Natural killer cell (primary cell): ENCODE data around the gene SERP1. TPM values are rescaled to one million over a fixed set of nuclear protein-coding genes. Genes with fewer than 3 reads are reported as not detected.

Experiments
- ATAC-seq, 3 donors: fragments of 150-1000 bp in 2 of 3; fragments of 200-7000 bp in 1 of 3; cut with Tn5 transposase; 1 replicate in 1 of 3; 2 replicates in 2 of 3; pipeline ENCODE4 v1.10.0; 2021; ENCODE audit warnings: mild to moderate bottlenecking in 2 of 3, moderate library complexity in 2 of 3
- DNase-seq, 2 donors: peaks; one replicate each; pipeline versions ENCODE4 v3.0.0 to v3.0.0-alpha.2; 2013 to 2021; ENCODE audit warnings: mixed read lengths in 1 of 2
- H3K27ac ChIP-seq: one replicate; pipeline ENCODE4 v1.5.1; 2013; ENCODE audit warnings: mild to moderate bottlenecking, low read length
- H3K27me3 ChIP-seq: one replicate; pipeline ENCODE4 v1.6.1; 2013; ENCODE audit warnings: low read length; ENCODE audit not compliant: control insufficient read depth, insufficient read depth
- H3K36me3 ChIP-seq: one replicate; pipeline ENCODE4 v1.6.1; 2013; ENCODE audit warnings: low read length; ENCODE audit not compliant: control insufficient read depth, insufficient read depth
- H3K4me1 ChIP-seq: one replicate; pipeline ENCODE4 v1.6.1; 2013; ENCODE audit warnings: low read length; ENCODE audit not compliant: control insufficient read depth, insufficient read depth
- H3K4me3 ChIP-seq: one replicate; pipeline ENCODE4 v1.5.1; 2013; ENCODE audit warnings: low read length
- H3K9me3 ChIP-seq: one replicate; pipeline ENCODE4 v1.6.1; 2013; ENCODE audit warnings: low read length; ENCODE audit not compliant: control insufficient read depth, insufficient read depth
- H3K27ac Mint-ChIP-seq, 2 donors: one replicate each; pipeline ENCODE4 v1.8.0; 2022; ENCODE audit warnings: mild to moderate bottlenecking in 2 of 2, mixed read lengths in 2 of 2, moderate library complexity in 1 of 2
- H3K27me3 Mint-ChIP-seq, 2 donors: one replicate each; pipeline ENCODE4 v1.8.0; 2022; ENCODE audit warnings: low read depth in 2 of 2, mixed read lengths in 2 of 2
- H3K36me3 Mint-ChIP-seq: one replicate; pipeline ENCODE4 v1.8.0; 2022; ENCODE audit warnings: mixed read lengths
- H3K4me1 Mint-ChIP-seq, 2 donors: one replicate each; pipeline ENCODE4 v1.8.0; 2022; ENCODE audit warnings: mixed read lengths in 2 of 2
- H3K4me3 Mint-ChIP-seq: one replicate; pipeline ENCODE4 v1.8.0; 2022; ENCODE audit warnings: mild to moderate bottlenecking, moderate library complexity, mixed read lengths
- H3K9me3 Mint-ChIP-seq, 2 donors: one replicate each; pipeline ENCODE4 v1.8.0; 2022; ENCODE audit warnings: mixed read lengths in 2 of 2
- CTCF ChIP-seq: fragments of 200-600 bp; IDR thresholded peaks from one replicate; pipeline ENCODE4 v1.8.0; 2022; ENCODE audit warnings: antibody characterized with exemption
- WGBS: methylation state at CpG from one replicate; pipeline ENCODE4 v1.1.7; 2013; ENCODE audit warnings: missing lambda C conversion rate; ENCODE audit not compliant: insufficient coverage; 5-methylcytosine and 5-hydroxymethylcytosine counted together
- intact Hi-C: fragments of 100-400 bp; cut with micrococcal nuclease; formaldehyde crosslinking; loops from one replicate; pipeline ENCODE4 v1.14.2; 2022
- total RNA-seq, 4 donors: library from RNA; stranded (reverse); fragments of 120-200 nt in 1 of 4; gene quantifications; one replicate each; pipeline versions ENCODE4 v1.2.3 to v1.2.4, GENCODE V29; 2013 to 2022

Gene SERP1
- total RNA-seq = 100 to 1,000 TPM in 1 of 3 donors, 10 to 100 TPM in 2; 91.1 to 106 (median 94.9) TPM
- total RNA-seq (2013) = 132 TPM

GRCh38 chr3:150546226-150547044 lies at the start of gene SERP1, which contains the start of gene EIF2A:
Gene SERP1, minus strand, starts transcription at chr3:150546496. Its CDS starts 361 bp downstream, at chr3:150546135.
Gene EIF2A, plus strand, starts transcription at chr3:150546787. Its CDS starts 16 bp downstream, at chr3:150546803.
- Histone ChIP-seq H3K27ac (peak within 1 kb of the TSS; percentile 87), H3K9me3 (no peaks in the 10 kb centered on the region), H3K36me3 (peaks cover 26% of the 10 kb centered on the region), H3K27me3 (no peaks in the 10 kb centered on the region), H3K4me1 (peaks cover 6% of the 10 kb centered on the region), H3K4me3 (peak within 1 kb of the TSS; percentile 61)
- DNase-seq (peak; percentile 99 to 100), ATAC-seq (peak; percentile 87 to 97 (median 88))
- intact Hi-C loops = loop anchor here (1.0 kb wide), 4 partner anchors 57 to 216 kb away; partner anchors contain the start of genes ERICH6, SELENOT and TSC22D2
- Mint-ChIP-seq H3K4me1 (peaks cover 61 to 69% of the 10 kb centered on the region in 2 donors), H3K36me3 (no peaks in the 10 kb centered on the region), H3K27me3 (no peaks in the 10 kb centered on the region), H3K27ac (peak within 1 kb of the TSS; percentile 97), H3K4me3 (peak within 1 kb of the TSS; percentile 96), H3K9me3 (no peaks in the 10 kb centered on the region)
- WGBS = under 1% methylated on average over 84 of the region's 86 CpGs
- TF ChIP-seq CTCF = no peak

GRCh38 chr3:150594150-150594549 lies 47.9 kb upstream of the SERP1 start:
- Histone ChIP-seq H3K27ac (no peak overlapping the region), H3K4me1 (no peaks in the 10 kb centered on the region), H3K36me3 (no peaks in the 10 kb centered on the region), H3K4me3 (no peak overlapping the region), H3K27me3 (no peaks in the 10 kb centered on the region), H3K9me3 (no peaks in the 10 kb centered on the region)
- intact Hi-C loops = no loop called here
- Mint-ChIP-seq H3K27ac (no peak overlapping the region), H3K27me3 (no peaks in the 10 kb centered on the region), H3K9me3 (no peaks in the 10 kb centered on the region), H3K36me3 (no peaks in the 10 kb centered on the region), H3K4me1 (no peaks in the 10 kb centered on the region), H3K4me3 (no peak overlapping the region)
- ATAC-seq (no peak), DNase-seq (no peak)
- 100% methylated on average over 1 of the region's 4 CpGs for WGBS
- TF ChIP-seq CTCF = no peak

GRCh38 chr3:150589759-150590158 lies 43.5 kb upstream of the SERP1 start:
- 81% methylated on average over 2 of the region's 6 CpGs for WGBS
- no peaks in the 10 kb centered on the region for H3K27me3 ChIP-seq

More at GRCh38 chr3:150589759-150590158, 43.5 kb upstream of the SERP1 start:
- no peaks in the 10 kb centered on the region for H3K4me1 ChIP-seq
- no peak for DNase-seq
- H3K9me3 ChIP-seq = no peaks in the 10 kb centered on the region
- Mint-ChIP-seq H3K36me3 (peaks cover 10% of the 10 kb centered on the region), H3K27ac (peak overlapping the region in 1 of 2 donors; percentile 40), H3K4me1 (no peaks in the 10 kb centered on the region), H3K4me3 (no peak overlapping the region), H3K27me3 (no peaks in the 10 kb centered on the region), H3K9me3 (no peaks in the 10 kb centered on the region)
- no peak overlapping the region for H3K4me3 ChIP-seq
- no peak overlapping the region for H3K27ac ChIP-seq
- ATAC-seq = no peak
- no peak for TF ChIP-seq CTCF
- H3K36me3 ChIP-seq = peaks cover 16% of the 10 kb centered on the region
- intact Hi-C loops = no loop called here
